Activated CD4-positive, alpha-beta T cell treated with anti-CD3 and anti-CD28 coated beads, Interleukin-2, amount 10 ng/mL, durations not matched to agents 7 days and 5 days (primary cell): ENCODE results near the gene RGPD4. TPM values are rescaled to one million over a fixed set of nuclear protein-coding genes. Genes with fewer than 3 reads are reported as not detected.
"Not testable (repeated sequence)": the region's sequence is repeated elsewhere in the genome, so short reads cannot be mapped to it uniquely, and the experiment has no call there.

Experiments used
- CTCF ChIA-PET: fragments of 350-600 bp; sonication (Branson Sonifier 250); formaldehyde crosslinking; loops from one replicate; lab custom pipeline; 2021; ENCODE audit warnings: antibody characterized with exemption; lab: Charles Lee
- POLR2A ChIA-PET: fragments of 350-600 bp; sonication (Branson Sonifier 250); formaldehyde crosslinking; loops from one replicate; lab custom pipeline; 2021; ENCODE audit warnings: antibody characterized with exemption; lab: Charles Lee
- DNase-seq: peaks from one replicate; pipeline ENCODE4 v3.0.0-alpha.2; 2020
- H3K27ac Mint-ChIP-seq: one replicate; pipeline ENCODE4 v1.8.0; 2021; ENCODE audit warnings: mild to moderate bottlenecking, moderate library complexity, mixed read lengths
- H3K27me3 Mint-ChIP-seq: one replicate; pipeline ENCODE4 v1.8.0; 2021; ENCODE audit warnings: mixed read lengths
- H3K36me3 Mint-ChIP-seq: one replicate; pipeline ENCODE4 v1.8.0; 2021; ENCODE audit warnings: low read depth, mixed read lengths
- H3K4me1 Mint-ChIP-seq: one replicate; pipeline ENCODE4 v1.8.0; 2021; ENCODE audit warnings: mixed read lengths
- H3K4me3 Mint-ChIP-seq: one replicate; pipeline ENCODE4 v1.8.0; 2021; ENCODE audit warnings: mild to moderate bottlenecking, moderate library complexity, mixed read lengths
- H3K9me3 Mint-ChIP-seq: one replicate; pipeline ENCODE4 v1.8.0; 2021; ENCODE audit warnings: mixed read lengths
- total RNA-seq, 2 experiments: library from RNA; stranded (reverse); gene quantifications; one replicate each; pipeline ENCODE4 v1.2.3, GENCODE V29; 2021

RGPD4 gene
- total RNA-seq, 2 experiments from 2014 or later: 0.02 TPM; not detected in 1

DNA sequence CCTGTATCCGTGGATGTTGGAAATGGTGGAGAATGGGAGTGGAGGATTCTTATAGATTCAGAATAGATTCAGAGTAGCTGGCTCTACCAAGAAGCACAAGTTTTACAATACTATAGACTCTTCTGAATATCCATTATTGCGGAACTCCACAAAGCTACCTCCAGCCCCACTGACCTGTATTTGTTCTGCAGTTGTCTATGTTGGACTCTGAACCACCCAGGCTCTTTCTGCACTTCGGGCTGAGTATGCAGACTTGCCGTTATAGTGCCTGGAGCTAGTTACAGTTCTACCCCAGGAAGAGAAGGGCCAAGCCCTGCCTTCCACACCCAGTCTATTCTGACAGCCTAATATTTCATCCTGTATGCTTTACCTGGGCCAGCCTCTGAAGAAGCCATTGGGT, 4.4 kb upstream of the RGPD4 start:
- ChIA-PET POLR2A (no interaction called here), CTCF (no interaction called here)
- Mint-ChIP-seq H3K4me1 (no peaks in the 10 kb centered on the region), H3K4me3 (no peak overlapping the region), H3K27me3 (no peaks in the 10 kb centered on the region), H3K27ac (no peak overlapping the region), H3K9me3 (no peaks in the 10 kb centered on the region), H3K36me3 (no peaks in the 10 kb centered on the region)
- no peak for DNase-seq

GRCh38 chr2:107824451-107825205, 2.1 kb upstream of the RGPD4 start:
- ChIA-PET POLR2A (no interaction called here), CTCF (no interaction called here)
- Mint-ChIP-seq H3K36me3 (no peaks in the 10 kb centered on the region), H3K27me3 (no peaks in the 10 kb centered on the region), H3K4me3 (no peak overlapping the region), H3K4me1 (no peaks in the 10 kb centered on the region), H3K27ac (no peak overlapping the region), H3K9me3 (no peaks in the 10 kb centered on the region)
- no peak for DNase-seq

- H3K4me3 Mint-ChIP-seq: no peak overlapping the region
- DNase-seq: no peak
- CTCF ChIA-PET: no interaction called here
- H3K27ac Mint-ChIP-seq: no peak overlapping the region
- POLR2A ChIA-PET: no interaction called here
- H3K27me3 Mint-ChIP-seq: no peaks in the 10 kb centered on the region
- no peaks in the 10 kb centered on the region for H3K9me3 Mint-ChIP-seq
- H3K36me3 Mint-ChIP-seq: no peaks in the 10 kb centered on the region
- no peaks in the 10 kb centered on the region for H3K4me1 Mint-ChIP-seq
These were observed 1.5 kb upstream of the RGPD4 start for GRCh38 chr2:107825206-107825563.

DNA sequence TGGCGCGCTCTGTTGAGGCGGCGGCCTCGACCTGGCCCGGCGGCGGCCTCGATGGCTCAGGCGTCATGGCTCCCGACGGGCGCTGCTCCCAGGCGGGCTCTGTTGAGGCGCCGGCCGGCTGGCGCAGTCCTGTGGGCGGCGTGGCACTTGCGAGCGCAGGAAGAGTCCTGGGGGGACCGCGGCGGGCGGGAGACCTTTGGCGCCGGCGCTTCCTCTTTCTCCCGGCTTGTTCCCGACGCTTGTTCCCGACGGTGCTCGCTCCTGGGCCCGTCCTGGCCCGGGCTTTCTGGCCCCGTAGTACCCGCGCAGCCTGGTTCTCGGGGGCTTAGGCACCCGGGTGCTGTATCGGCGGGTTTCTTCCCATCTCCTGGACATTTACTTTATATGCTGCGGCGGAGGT, 2.8 kb downstream of the RGPD4 start:
- H3K36me3 Mint-ChIP-seq, DNase-seq, H3K9me3 Mint-ChIP-seq, H3K27ac Mint-ChIP-seq, POLR2A ChIA-PET, H3K4me1 Mint-ChIP-seq, CTCF ChIA-PET, H3K4me3 Mint-ChIP-seq, H3K27me3 Mint-ChIP-seq: not testable (repeated sequence)

DNA sequence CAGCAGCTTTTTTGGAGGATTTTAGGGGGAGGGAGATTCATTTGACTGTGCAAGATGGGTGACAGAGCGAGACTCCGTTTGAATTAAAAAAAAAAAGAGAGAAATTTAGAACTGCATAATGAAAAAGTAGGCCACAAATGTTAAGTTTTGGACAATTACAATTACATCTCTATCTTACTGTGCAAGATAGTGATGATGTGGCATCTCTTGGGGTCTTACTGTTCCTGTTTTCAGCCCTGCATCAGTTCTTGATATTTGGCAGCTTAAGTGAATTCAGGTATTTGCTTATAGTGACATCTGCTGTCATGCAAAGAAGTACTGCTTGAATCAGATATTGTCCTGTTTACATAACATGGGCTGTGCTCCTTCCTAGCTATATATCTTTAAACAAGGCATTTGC, 6.5 kb downstream of the RGPD4 start:
- H3K27ac Mint-ChIP-seq, POLR2A ChIA-PET, H3K9me3 Mint-ChIP-seq, H3K4me1 Mint-ChIP-seq, DNase-seq, H3K36me3 Mint-ChIP-seq, H3K27me3 Mint-ChIP-seq, CTCF ChIA-PET, H3K4me3 Mint-ChIP-seq: not testable (repeated sequence)

- H3K9me3 Mint-ChIP-seq, H3K36me3 Mint-ChIP-seq, H3K4me3 Mint-ChIP-seq, H3K4me1 Mint-ChIP-seq, DNase-seq, POLR2A ChIA-PET, H3K27me3 Mint-ChIP-seq, H3K27ac Mint-ChIP-seq, CTCF ChIA-PET: not testable (repeated sequence)
These were observed 6.9 kb downstream of the RGPD4 start for GRCh38 chr2:107833618-107834017.

- H3K4me1 Mint-ChIP-seq, DNase-seq, H3K9me3 Mint-ChIP-seq, H3K36me3 Mint-ChIP-seq, CTCF ChIA-PET, POLR2A ChIA-PET, H3K27me3 Mint-ChIP-seq, H3K27ac Mint-ChIP-seq, H3K4me3 Mint-ChIP-seq: not testable (repeated sequence)
These were observed 89.4 kb downstream of the RGPD4 start for GRCh38 chr2:107916121-107916520.

GRCh38 chr2:107916696-107917370, 90.1 kb downstream of the RGPD4 start:
- H3K36me3 Mint-ChIP-seq, POLR2A ChIA-PET, DNase-seq, H3K9me3 Mint-ChIP-seq, CTCF ChIA-PET, H3K4me1 Mint-ChIP-seq, H3K27me3 Mint-ChIP-seq, H3K4me3 Mint-ChIP-seq, H3K27ac Mint-ChIP-seq: not testable (repeated sequence)

DNA sequence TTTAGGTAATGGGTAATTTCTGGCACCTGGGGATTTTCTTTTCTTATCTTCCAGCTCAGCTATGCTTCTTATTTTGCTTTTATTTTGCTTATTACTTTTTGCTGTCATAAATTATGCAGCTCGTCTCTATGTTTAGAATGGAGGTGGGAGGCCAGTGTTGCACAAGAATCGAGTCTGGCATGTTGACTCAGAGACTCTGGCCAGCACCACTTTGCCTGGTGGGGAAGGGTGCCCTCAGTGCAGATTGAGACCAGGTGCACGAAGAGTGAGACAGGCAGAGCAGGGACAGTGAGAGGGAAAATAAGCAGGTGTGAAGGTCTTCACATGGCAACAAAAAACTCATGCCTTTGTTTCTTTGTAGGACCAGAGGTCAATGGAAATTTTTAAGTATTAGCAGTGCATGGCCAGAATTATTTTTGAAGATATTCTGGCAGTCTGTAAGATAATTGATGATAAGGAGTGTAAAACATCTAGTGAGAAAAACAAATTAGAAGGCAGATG, 100.4 kb downstream of the RGPD4 start:
- H3K9me3 Mint-ChIP-seq: peaks cover 1% of the 10 kb centered on the region
- DNase-seq: no peak
- H3K27me3 Mint-ChIP-seq: no peaks in the 10 kb centered on the region
- no peaks in the 10 kb centered on the region for H3K4me1 Mint-ChIP-seq
- CTCF ChIA-PET: no interaction called here
- no peak overlapping the region for H3K4me3 Mint-ChIP-seq
- POLR2A ChIA-PET: no interaction called here
- no peak overlapping the region for H3K27ac Mint-ChIP-seq
- no peaks in the 10 kb centered on the region for H3K36me3 Mint-ChIP-seq

- H3K4me3 Mint-ChIP-seq: no peak overlapping the region
- H3K27me3 Mint-ChIP-seq: peaks cover 2% of the 10 kb centered on the region
- H3K9me3 Mint-ChIP-seq: no peaks in the 10 kb centered on the region
- H3K27ac Mint-ChIP-seq: no peak overlapping the region
- CTCF ChIA-PET: no interaction called here
- H3K36me3 Mint-ChIP-seq: no peaks in the 10 kb centered on the region
- no peak for DNase-seq
- H3K4me1 Mint-ChIP-seq: no peaks in the 10 kb centered on the region
- POLR2A ChIA-PET: no interaction called here
These were observed 104.7 kb downstream of the RGPD4 start for GRCh38 chr2:107931412-107931811.

DNA sequence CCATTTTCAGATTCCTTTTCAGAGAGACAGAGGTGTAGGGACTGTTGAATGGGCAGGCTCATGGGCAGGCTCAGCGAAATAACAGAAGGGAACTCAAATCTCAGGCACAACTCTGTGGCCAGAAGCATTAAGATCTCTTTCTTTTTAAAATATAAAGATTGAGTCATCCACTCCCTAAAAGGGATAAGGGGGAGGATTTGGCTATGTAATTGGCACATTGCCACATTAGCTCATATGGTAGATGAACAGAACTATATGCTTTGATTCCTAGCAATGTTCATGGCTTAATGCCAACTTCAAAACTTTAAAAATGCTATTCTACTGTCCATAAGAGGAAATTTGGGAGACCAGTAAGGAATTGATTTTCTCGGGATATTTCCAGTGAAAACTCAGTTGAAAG, 105.8 kb downstream of the RGPD4 start:
- no peak for DNase-seq
- H3K9me3 Mint-ChIP-seq: no peaks in the 10 kb centered on the region

GRCh38 chr2:107932979-107933378, 106.3 kb downstream of the RGPD4 start:
- no peaks in the 10 kb centered on the region for H3K9me3 Mint-ChIP-seq
- H3K4me3 Mint-ChIP-seq: no peak overlapping the region
- H3K36me3 Mint-ChIP-seq: no peaks in the 10 kb centered on the region
- no peaks in the 10 kb centered on the region for H3K4me1 Mint-ChIP-seq
- ChIA-PET CTCF (no interaction called here), POLR2A (no interaction called here)
- peaks cover 2% of the 10 kb centered on the region for H3K27me3 Mint-ChIP-seq
- H3K27ac Mint-ChIP-seq: no peak overlapping the region
- no peak for DNase-seq

More for the DNA sequence above, 105.8 kb downstream of the RGPD4 start:
- no peak overlapping the region for H3K4me3 Mint-ChIP-seq
- no peaks in the 10 kb centered on the region for H3K4me1 Mint-ChIP-seq
- peaks cover 2% of the 10 kb centered on the region for H3K27me3 Mint-ChIP-seq
- no peaks in the 10 kb centered on the region for H3K36me3 Mint-ChIP-seq
- ChIA-PET CTCF (no interaction called here), POLR2A (no interaction called here)
- H3K27ac Mint-ChIP-seq: no peak overlapping the region

- CTCF ChIA-PET: interaction anchor here (0.7 kb wide), 1 partner anchor 648 kb away, joined by 3 read pairs; no protein-coding TSS in a partner anchor
These were observed 110.0 kb downstream of the RGPD4 start for GRCh38 chr2:107936433-107937359.

More at GRCh38 chr2:107936433-107937359, 110.0 kb downstream of the RGPD4 start:
- Mint-ChIP-seq H3K27ac (no peak overlapping the region), H3K27me3 (peaks cover 2% of the 10 kb centered on the region), H3K36me3 (no peaks in the 10 kb centered on the region), H3K4me3 (no peak overlapping the region), H3K9me3 (no peaks in the 10 kb centered on the region), H3K4me1 (no peaks in the 10 kb centered on the region)
- peak; percentile 10 for DNase-seq
- POLR2A ChIA-PET: no interaction called here
